B cell (primary cell): ENCODE data around the gene AMIGO2. TPM values are rescaled to one million over a fixed set of nuclear protein-coding genes. Genes with fewer than 3 reads are reported as not detected.

Experiments
- ATAC-seq: fragments of 200-7000 bp; cut with Tn5 transposase; one replicate; pipeline ENCODE4 v1.10.0; 2021; ENCODE audit warnings: low read depth, mild to moderate bottlenecking, moderate number of reproducible peaks, moderate library complexity
- CTCF ChIA-PET: fragments of 350-600 bp; sonication (Branson Sonifier 250); formaldehyde crosslinking; loops from one replicate; lab custom pipeline; 2021; ENCODE audit warnings: antibody characterized with exemption, inconsistent platforms; lab: Charles Lee
- POLR2A ChIA-PET: fragments of 350-600 bp; sonication (Branson Sonifier 250); formaldehyde crosslinking; loops from one replicate; lab custom pipeline; 2021; ENCODE audit warnings: antibody characterized with exemption; lab: Charles Lee
- DNase-seq: peaks from one replicate; pipeline ENCODE4 v3.0.0; 2013
- H2AFZ ChIP-seq: 2 replicates; pipeline ENCODE4 v1.6.1; 2012; ENCODE audit warnings: mild to moderate bottlenecking, low read depth, low read length; ENCODE audit not compliant: insufficient read depth, poor library complexity, severe bottlenecking
- H3K27ac ChIP-seq, 2 donors: 1 replicate in 1 of 2; 2 replicates in 1 of 2; pipeline ENCODE4 v1.5.1; 2012 to 2013; ENCODE audit warnings: low read length in 2 of 2, mild to moderate bottlenecking in 2 of 2, moderate library complexity in 1 of 2
- H3K27me3 ChIP-seq, 4 experiments: fragments of 200-600 bp in 1 of 4; sonication (generic) in 1 of 4; replicated peaks in 1 of 4; 1 replicate in 2 of 4; 2 replicates in 2 of 4; pipeline versions ENCODE4 v1.6.1 to v1.7.0; 2013 to 2016; ENCODE audit warnings: low read length in 3 of 4, mild to moderate bottlenecking in 2 of 4, mixed read lengths in 1 of 4, moderate library complexity in 1 of 4; ENCODE audit not compliant: insufficient read depth in 4 of 4, control insufficient read depth in 3 of 4; ENCODE audit errors: control extremely low read depth in 1 of 4
- H3K36me3 ChIP-seq, 2 experiments: replicated peaks in 1 of 2; 1 replicate in 1 of 2; 2 replicates in 1 of 2; pipeline versions ENCODE4 v1.6.1 to v1.7.1; 2013; ENCODE audit warnings: low read length in 1 of 2; ENCODE audit not compliant: insufficient read depth in 2 of 2, control insufficient read depth in 1 of 2; ENCODE audit errors: control extremely low read depth in 1 of 2, extremely low read depth in 1 of 2
- H3K4me1 ChIP-seq, 2 donors: fragments of 200-600 bp in 1 of 2; sonication (generic) in 1 of 2; 1 replicate in 1 of 2; 2 replicates in 1 of 2; pipeline versions ENCODE4 v1.5.1 to v1.6.1; 2013 to 2017; ENCODE audit warnings: low read length in 2 of 2; ENCODE audit not compliant: control insufficient read depth in 2 of 2, insufficient read depth in 2 of 2
- H3K4me2 ChIP-seq: replicated peaks from 2 replicates; pipeline ENCODE3; 2012; ENCODE audit warnings: mild to moderate bottlenecking, low read depth, low read length; ENCODE audit not compliant: poor library complexity, severe bottlenecking
- H3K4me3 ChIP-seq, 5 experiments: fragments of 200-600 bp in 1 of 5; sonication (generic) in 1 of 5; 1 replicate in 3 of 5; 2 replicates in 2 of 5; pipeline versions ENCODE4 v1.5.1 to v1.7.0; 2011 to 2016; ENCODE audit warnings: low read length in 4 of 5, mild to moderate bottlenecking in 4 of 5, low read depth in 2 of 5, control low read depth in 1 of 5, moderate library complexity in 1 of 5; ENCODE audit not compliant: insufficient read depth in 1 of 5; ENCODE audit errors: control extremely low read depth in 1 of 5, extremely low read depth in 1 of 5
- H3K79me2 ChIP-seq: fragments of 200-600 bp; sonication (generic); one replicate; pipeline ENCODE4 v1.6.0; 2016; ENCODE audit warnings: low read length; ENCODE audit not compliant: control insufficient read depth, insufficient read depth
- H3K9ac ChIP-seq: fragments of 200-600 bp; sonication (generic); 2 replicates; pipeline ENCODE4 v1.6.1; 2017; ENCODE audit warnings: mild to moderate bottlenecking, low read length, moderate library complexity
- H3K9me3 ChIP-seq, 3 donors: one replicate each; pipeline versions ENCODE4 v1.6.1 to v1.7.1; 2013; ENCODE audit warnings: low read length in 2 of 3; ENCODE audit not compliant: control insufficient read depth in 2 of 3, insufficient read depth in 1 of 3; ENCODE audit errors: control extremely low read depth in 1 of 3
- H4K20me1 ChIP-seq: 2 replicates; pipeline ENCODE4 v1.6.0; 2012; ENCODE audit warnings: mild to moderate bottlenecking, low read length; ENCODE audit not compliant: insufficient read depth, control insufficient read depth, poor library complexity, severe bottlenecking
- H3K27ac Mint-ChIP-seq: one replicate; pipeline ENCODE4 v1.8.0; 2021; ENCODE audit warnings: mixed read lengths
- H3K27me3 Mint-ChIP-seq: one replicate; pipeline ENCODE4 v1.8.0; 2021; ENCODE audit warnings: mixed read lengths
- H3K4me1 Mint-ChIP-seq: one replicate; pipeline ENCODE4 v1.8.0; 2021; ENCODE audit warnings: mixed read lengths
- H3K4me3 Mint-ChIP-seq: one replicate; pipeline ENCODE4 v1.8.0; 2021; ENCODE audit warnings: mixed read lengths
- H3K9me3 Mint-ChIP-seq: one replicate; pipeline ENCODE4 v1.8.0; 2022; ENCODE audit warnings: mixed read lengths; ENCODE audit not compliant: insufficient read depth
- EZH2 ChIP-seq: IDR thresholded peaks from 2 replicates; pipeline ENCODE4 v1.6.1; 2012; ENCODE audit warnings: borderline replicate concordance, low read depth, mild to moderate bottlenecking, moderate library complexity, low read length; ENCODE audit not compliant: insufficient read depth, poor library complexity, severe bottlenecking
- WGBS: methylation state at CpG from one replicate; pipeline ENCODE4 v1.1.5; 2013; ENCODE audit warnings: missing lambda C conversion rate; ENCODE audit not compliant: insufficient coverage; 5-methylcytosine and 5-hydroxymethylcytosine counted together
- intact Hi-C: fragments of 100-400 bp; cut with micrococcal nuclease; formaldehyde crosslinking; loops from one replicate; pipeline ENCODE4 v1.10.0; 2022
- polyA plus RNA-seq: library from polyadenylated mRNA; depleted of rRNA; stranded (reverse); fragments of >200 nt; gene quantifications from 2 replicates; pipeline ENCODE4 v1.2.3, GENCODE V29; 2012
- total RNA-seq, 2 donors: library from RNA; stranded (reverse); fragments of 120-200 nt in 1 of 2; gene quantifications; 1 replicate in 1 of 2; 2 replicates in 1 of 2; pipeline versions ENCODE4 v1.2.3 to v1.2.4, GENCODE V29; 2013 to 2022
- TF ChIP-seq, protein P1 (sequence below): fragments of 200-600 bp; IDR thresholded peaks from one replicate; pipeline ENCODE4 v1.8.0; 2022; ENCODE audit warnings: antibody characterized with exemption, mild to moderate bottlenecking

Gene AMIGO2
- total and polyA plus RNA-seq, 2 donors (not counting 1 experiment from before 2014, with no cell fraction given) = 10.4 to 11.8 TPM

DNA sequence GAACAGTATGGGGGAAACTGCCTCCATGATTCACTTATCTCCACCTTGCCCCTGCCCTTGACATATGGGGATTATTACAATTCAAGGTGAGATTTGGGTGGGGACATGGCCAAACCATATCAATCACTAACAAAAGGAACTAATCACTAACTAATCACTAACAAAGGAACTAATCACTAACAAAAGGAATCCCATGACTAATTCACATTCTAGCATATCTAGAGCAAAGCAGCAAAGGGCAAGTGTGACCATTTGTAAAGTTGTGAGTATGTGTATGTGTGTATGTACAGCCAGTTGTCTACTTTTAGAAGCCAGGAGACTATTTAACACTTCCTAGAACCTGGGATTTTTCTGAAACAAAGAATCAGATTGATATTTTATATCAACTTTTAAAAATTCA is 31.2 kb downstream of the AMIGO2 start:
- DNase-seq = no peak
- H3K79me2 ChIP-seq = no peaks in the 10 kb centered on the region
- Mint-ChIP-seq H3K4me1 (no peaks in the 10 kb centered on the region), H3K27ac (no peak overlapping the region), H3K27me3 (no peaks in the 10 kb centered on the region), H3K4me3 (no peak overlapping the region), H3K9me3 (peaks cover 13% of the 10 kb centered on the region)
- ChIA-PET CTCF (interaction anchor here (0.9 kb wide), 1 partner anchor 16 kb away, joined by 3 read pairs; no protein-coding TSS in a partner anchor), POLR2A (no interaction called here)
- no peaks in the 10 kb centered on the region for H4K20me1 ChIP-seq
- H3K4me2 ChIP-seq = no peak overlapping the region
- H2AFZ ChIP-seq = no peak overlapping the region
- H3K27me3 ChIP-seq = no peaks in the 10 kb centered on the region
- H3K9ac ChIP-seq = no peak overlapping the region
- TF ChIP-seq, protein P1, sequence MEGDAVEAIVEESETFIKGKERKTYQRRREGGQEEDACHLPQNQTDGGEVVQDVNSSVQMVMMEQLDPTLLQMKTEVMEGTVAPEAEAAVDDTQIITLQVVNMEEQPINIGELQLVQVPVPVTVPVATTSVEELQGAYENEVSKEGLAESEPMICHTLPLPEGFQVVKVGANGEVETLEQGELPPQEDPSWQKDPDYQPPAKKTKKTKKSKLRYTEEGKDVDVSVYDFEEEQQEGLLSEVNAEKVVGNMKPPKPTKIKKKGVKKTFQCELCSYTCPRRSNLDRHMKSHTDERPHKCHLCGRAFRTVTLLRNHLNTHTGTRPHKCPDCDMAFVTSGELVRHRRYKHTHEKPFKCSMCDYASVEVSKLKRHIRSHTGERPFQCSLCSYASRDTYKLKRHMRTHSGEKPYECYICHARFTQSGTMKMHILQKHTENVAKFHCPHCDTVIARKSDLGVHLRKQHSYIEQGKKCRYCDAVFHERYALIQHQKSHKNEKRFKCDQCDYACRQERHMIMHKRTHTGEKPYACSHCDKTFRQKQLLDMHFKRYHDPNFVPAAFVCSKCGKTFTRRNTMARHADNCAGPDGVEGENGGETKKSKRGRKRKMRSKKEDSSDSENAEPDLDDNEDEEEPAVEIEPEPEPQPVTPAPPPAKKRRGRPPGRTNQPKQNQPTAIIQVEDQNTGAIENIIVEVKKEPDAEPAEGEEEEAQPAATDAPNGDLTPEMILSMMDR = no peak
- no peak for TF ChIP-seq EZH2
- ATAC-seq = no peak
- H3K27ac ChIP-seq = no peak overlapping the region
- intact Hi-C loops = no loop called here
- H3K36me3 ChIP-seq = no peaks in the 10 kb centered on the region
- H3K4me1 ChIP-seq = no peaks in the 10 kb centered on the region
- peaks cover 0 to 28% (median 12%) of the 10 kb centered on the region in 3 donors for H3K9me3 ChIP-seq
- no peak overlapping the region for H3K4me3 ChIP-seq

DNA sequence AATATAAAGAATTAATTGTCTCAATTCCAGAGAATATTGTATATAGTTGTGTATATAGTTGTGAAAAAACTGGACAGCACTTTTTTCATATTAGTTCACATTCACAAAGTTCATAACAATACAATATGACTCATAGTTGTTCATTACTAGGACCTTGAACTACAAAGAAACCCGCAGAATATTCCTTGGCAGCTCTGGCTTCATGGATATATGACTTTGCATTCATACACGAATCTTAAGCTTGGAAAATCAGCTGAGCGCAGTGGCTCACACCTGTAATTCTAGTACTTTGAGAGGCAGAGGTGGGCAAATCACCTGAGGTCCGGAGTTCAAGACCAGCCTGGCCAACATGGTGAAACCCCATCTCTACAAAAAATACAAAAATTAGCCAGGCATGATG is 38.4 kb downstream of the AMIGO2 start:
- DNase-seq (no peak), ATAC-seq (no peak)
- Mint-ChIP-seq H3K4me3 (no peak overlapping the region), H3K4me1 (peaks cover 3% of the 10 kb centered on the region), H3K9me3 (no peaks in the 10 kb centered on the region), H3K27me3 (no peaks in the 10 kb centered on the region), H3K27ac (no peak overlapping the region)
- 100% methylated on average over 2 of the region's 4 CpGs for WGBS
- Histone ChIP-seq H2AFZ (no peak overlapping the region), H4K20me1 (no peaks in the 10 kb centered on the region), H3K4me3 (no peak overlapping the region), H3K9me3 (no peaks in the 10 kb centered on the region), H3K4me1 (no peaks in the 10 kb centered on the region), H3K27me3 (no peaks in the 10 kb centered on the region), H3K27ac (no peak overlapping the region), H3K4me2 (no peak overlapping the region), H3K36me3 (no peaks in the 10 kb centered on the region), H3K9ac (no peak overlapping the region), H3K79me2 (no peaks in the 10 kb centered on the region)
- intact Hi-C loops = no loop called here
- ChIA-PET POLR2A (no interaction called here), CTCF (interaction anchor here (0.7 to 1.8 kb wide), 2 partner anchors 8 to 1289 kb away, joined by 3 to 9 read pairs; no protein-coding TSS in a partner anchor)
- TF ChIP-seq, protein P1 = no peak
- no peak for TF ChIP-seq EZH2
